H1 (cell line): ENCODE data around the gene MAP4.

Source experiments
- ATF2 ChIP-seq: IDR thresholded peaks from 2 replicates; pipeline ENCODE4 v1.6.1; 2012; ENCODE audit warnings: low read length, inconsistent platforms
- ATF3 ChIP-seq: IDR thresholded peaks from 2 replicates; pipeline ENCODE4 v1.6.1; 2011; ENCODE audit warnings: low read depth, mild to moderate bottlenecking, low read length; ENCODE audit not compliant: insufficient read depth
- CTCF ChIP-seq, 3 experiments: IDR thresholded peaks; 1 replicate in 2 of 3; 2 replicates in 1 of 3; pipeline versions ENCODE4 v1.5.1 to v1.6.1; 2011; ENCODE audit warnings: low read length in 3 of 3, mild to moderate bottlenecking in 3 of 3, inconsistent platforms in 2 of 3, low read depth in 1 of 3, moderate library complexity in 1 of 3; ENCODE audit not compliant: insufficient read depth in 1 of 3; ENCODE audit errors: control extremely low read depth in 1 of 3
- EP300 ChIP-seq, 2 experiments: IDR thresholded peaks; 1 replicate in 1 of 2; 2 replicates in 1 of 2; pipeline ENCODE4 v1.6.1; 2011 to 2012; ENCODE audit warnings: low read depth in 2 of 2, low read length in 2 of 2, mild to moderate bottlenecking in 2 of 2, borderline replicate concordance in 1 of 2, inconsistent platforms in 1 of 2, moderate library complexity in 1 of 2
- MAX ChIP-seq: IDR thresholded peaks from 2 replicates; pipeline ENCODE4 v1.6.1; 2012; ENCODE audit warnings: inconsistent platforms
- NANOG ChIP-seq: IDR thresholded peaks from 2 replicates; pipeline ENCODE4 v1.6.1; 2011; ENCODE audit warnings: low read length, low read depth, mild to moderate bottlenecking, inconsistent platforms; ENCODE audit not compliant: insufficient read depth, poor library complexity, severe bottlenecking
- NRF1 ChIP-seq: IDR thresholded peaks from 2 replicates; pipeline ENCODE4 v1.6.1; 2011; ENCODE audit warnings: mild to moderate bottlenecking, low read depth, low read length, improper control_type of control experiment
- POLR2A ChIP-seq, 2 experiments: IDR thresholded peaks; 1 replicate in 1 of 2; 2 replicates in 1 of 2; pipeline ENCODE4 v1.6.1; 2011; ENCODE audit warnings: low read depth in 2 of 2, low read length in 2 of 2, mild to moderate bottlenecking in 2 of 2; ENCODE audit errors: control extremely low read depth in 1 of 2
- POLR2AphosphoS5 ChIP-seq: IDR thresholded peaks from 2 replicates; pipeline ENCODE4 v1.6.1; 2011; ENCODE audit warnings: low read depth, low read length
- RXRA ChIP-seq: IDR thresholded peaks from 2 replicates; pipeline ENCODE4 v1.6.1; 2011; ENCODE audit warnings: low read depth, mild to moderate bottlenecking, low read length, moderate library complexity; ENCODE audit not compliant: insufficient read depth
- TAF7 ChIP-seq: optimal IDR thresholded peaks from 2 replicates; pipeline ENCODE3; 2011; ENCODE audit warnings: low read depth, mild to moderate bottlenecking, inconsistent platforms, low read length, moderate library complexity, borderline replicate concordance
- TCF12 ChIP-seq: IDR thresholded peaks from 2 replicates; pipeline ENCODE4 v1.6.1; 2011; ENCODE audit warnings: low read depth, mild to moderate bottlenecking, low read length
- TEAD4 ChIP-seq: IDR thresholded peaks from 2 replicates; pipeline ENCODE4 v1.6.1; 2012; ENCODE audit warnings: low read depth, low read length, inconsistent platforms, mixed read lengths
- YY1 ChIP-seq: IDR thresholded peaks from 2 replicates; pipeline ENCODE4 v1.6.1; 2011; ENCODE audit warnings: low read depth, mild to moderate bottlenecking, low read length

GRCh38 chr3:47868306-47868705, 147.9 kb downstream of the MAP4 start:
- TF ChIP-seq RXRA (no peak), TAF7 (no peak), POLR2AphosphoS5 (no peak), TEAD4 (no peak), POLR2A (IDR thresholded peaks at IDR 0.05; ENCODE audit: control extremely low read depth in 1 of 2, low read depth in 2 of 2, low read length in 2 of 2) (no peak), MAX (no peak), ATF2 (no peak), TCF12 (no peak), CTCF (IDR thresholded peaks at IDR 0.05; ENCODE audit: control extremely low read depth in 1 of 3, insufficient read depth in 1 of 3, low read depth in 1 of 3, low read length in 3 of 3) (no peak), YY1 (no peak), NRF1 (no peak), ATF3 (no peak), NANOG (no peak), EP300 (IDR thresholded peaks at IDR 0.05; ENCODE audit: borderline replicate concordance in 1 of 2, low read depth in 2 of 2, low read length in 2 of 2) (no peak)
